HEK293T (cell line): ENCODE data around the gene FGFR2.

ENCODE experiments used
- FOXM1 ChIP-seq: fragments of 450-650 bp; IDR thresholded peaks from 2 replicates; pipeline ENCODE4 v1.6.1; 2017; ENCODE audit warnings: mild to moderate bottlenecking, borderline replicate concordance
- HDGF ChIP-seq: fragments of 450-650 bp; IDR thresholded peaks from 2 replicates; pipeline ENCODE4 v1.6.1; 2017; ENCODE audit warnings: antibody characterized with exemption, borderline replicate concordance
- NFRKB ChIP-seq: fragments of 450-650 bp; IDR thresholded peaks from 2 replicates; pipeline ENCODE4 v1.6.1; 2016; ENCODE audit warnings: mild to moderate bottlenecking, moderate library complexity

- TF ChIP-seq NFRKB: no peak
- no peak for TF ChIP-seq HDGF
- TF ChIP-seq FOXM1: no peak
Observed at GRCh38 chr10:121640266-121640665, 42.0 kb upstream of the FGFR2 start.
